Smooth muscle cell of the coronary artery (primary cell): ENCODE measurements around the gene ELP6. TPM values are rescaled to one million over a fixed set of nuclear protein-coding genes. Genes with fewer than 3 reads are reported as not detected.

ENCODE experiments used
- total RNA-seq: library from RNA; depleted of rRNA; stranded (reverse); fragments of >200 nt; gene quantifications from 2 replicates; pipeline ENCODE4 v1.2.3, GENCODE V29; 2014; ENCODE audit warnings: low replicate concordance

Gene ELP6
- 32.2 and 45.5 TPM in 2 replicates for total RNA-seq

GRCh38 chr3:47513125-47513929 is at the start of gene ELP6:
Gene ELP6, minus strand, starts transcription at chr3:47513712. Its CDS starts 122 bp downstream, at chr3:47513590.

GRCh38 chr3:47475570-47476329 is 37.8 kb downstream of the ELP6 start, which contains the start of gene SCAP:
Gene SCAP, minus strand, starts transcription at chr3:47475941. Its CDS starts 32,948 bp downstream, at chr3:47442993.

Other genes with a start within 250 kb of the ELP6 start
- 2.0 and 5.0 TPM in 2 replicates for gene KIF9, start 230.9 kb downstream of the ELP6 start, total RNA-seq
- gene KLHL18, start 230.8 kb downstream of the ELP6 start, total RNA-seq: 18.3 and 30.9 TPM in 2 replicates
- gene PTPN23, start 132.7 kb downstream of the ELP6 start, total RNA-seq: 9.8 and 12.9 TPM in 2 replicates
- 44.9 and 99.7 TPM in 2 replicates for gene SCAP, start 37.8 kb downstream of the ELP6 start, total RNA-seq
- 0.12 and 0.15 TPM in 2 replicates for gene CSPG5, start 65.2 kb upstream of the ELP6 start, total RNA-seq